MCF 10A (cell line): ENCODE results near the gene TXLNB. TPM values are rescaled to one million over a fixed set of nuclear protein-coding genes. Genes with fewer than 3 reads are reported as not detected.
A peak's percentile ranks its signal among the peaks of the same experiment; 100 is the strongest.
"Not testable (repeated sequence)": the region's sequence is repeated elsewhere in the genome, so short reads cannot be mapped to it uniquely, and the experiment has no call there.

Source experiments
- BruUV-seq: library from RNA; stranded (reverse); fragments of 400-500 nt; replicated peaks from 2 replicates; lab custom pipeline; 2021; lab: Mats Ljungman, UMichigan
- CTCF ChIA-PET: fragments of 300-600 bp; sonication (Branson Sonifier 250); formaldehyde crosslinking; extraction: SDS; loops from one replicate; lab custom pipeline; 2021; ENCODE audit warnings: antibody characterized with exemption, inconsistent platforms; lab: Yijun Ruan, JAX
- POLR2A ChIA-PET: fragments of 300-600, 350-650 bp; sonication (Branson Sonifier 250); formaldehyde crosslinking; extraction: SDS; loops from one replicate; lab custom pipeline; 2020; ENCODE audit warnings: antibody characterized with exemption, inconsistent platforms; lab: Yijun Ruan, JAX
- DNase-seq: peaks from one replicate; pipeline ENCODE4 v3.0.0-alpha.2; 2018; ENCODE audit not compliant: unreplicated experiment
- H3K27ac Mint-ChIP-seq: one replicate; pipeline ENCODE4 v1.8.0; 2022; ENCODE audit warnings: mild to moderate bottlenecking, low read depth, mixed read lengths; ENCODE audit not compliant: unreplicated experiment
- H3K27me3 Mint-ChIP-seq: one replicate; pipeline ENCODE4 v1.8.0; 2022; ENCODE audit warnings: mixed read lengths; ENCODE audit not compliant: insufficient read depth, unreplicated experiment
- H3K36me3 Mint-ChIP-seq: one replicate; pipeline ENCODE4 v1.8.0; 2022; ENCODE audit warnings: mild to moderate bottlenecking, moderate library complexity, mixed read lengths; ENCODE audit not compliant: insufficient read depth, unreplicated experiment
- H3K4me1 Mint-ChIP-seq: one replicate; pipeline ENCODE4 v1.8.0; 2022; ENCODE audit warnings: mixed read lengths; ENCODE audit not compliant: insufficient read depth, unreplicated experiment
- H3K4me3 Mint-ChIP-seq: one replicate; pipeline ENCODE4 v1.8.0; 2022; ENCODE audit warnings: mild to moderate bottlenecking, moderate library complexity, mixed read lengths; ENCODE audit not compliant: unreplicated experiment
- H3K9me3 Mint-ChIP-seq: one replicate; pipeline ENCODE4 v1.8.0; 2022; ENCODE audit warnings: mixed read lengths; ENCODE audit not compliant: unreplicated experiment
- intact Hi-C: fragments of 100-400 bp; cut with micrococcal nuclease; formaldehyde crosslinking; loops from 2 replicates; pipeline ENCODE4 v1.14.1; 2022
- total RNA-seq: library from RNA; stranded (reverse); gene quantifications from 2 replicates; pipeline ENCODE4 v1.2.3, GENCODE V29; 2022
- TF ChIP-seq, protein P1 (sequence below): fragments of 200-600 bp; IDR thresholded peaks from one replicate; pipeline ENCODE4 v1.8.0; 2022; ENCODE audit warnings: antibody characterized with exemption, mild to moderate bottlenecking; ENCODE audit not compliant: unreplicated experiment

TXLNB gene
- total RNA-seq, 1 experiment from 2014 or later: not detected

DNA sequence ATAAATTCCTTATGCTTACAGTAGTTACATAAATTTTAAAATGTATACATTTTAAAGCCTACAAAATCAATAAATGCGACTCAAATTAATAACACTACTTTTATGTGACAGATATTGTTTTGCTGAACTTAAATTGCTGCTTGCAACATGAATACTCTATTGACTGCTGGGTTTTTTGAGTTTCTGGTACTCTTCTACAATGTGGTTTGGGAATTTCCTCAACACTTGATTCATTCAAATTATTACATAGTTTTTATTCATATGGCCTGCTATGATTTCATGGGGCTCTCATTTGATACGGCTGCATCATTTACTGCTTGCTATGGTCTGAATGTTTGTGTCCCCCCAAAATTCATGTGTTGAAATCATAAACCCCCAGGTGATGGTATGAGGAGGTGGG lies 2.3 kb upstream of the TXLNB start:
- Mint-ChIP-seq H3K9me3 (no peaks in the 10 kb centered on the region), H3K4me1 (peaks cover 13% of the 10 kb centered on the region), H3K27ac (no peak overlapping the region), H3K36me3 (no peaks in the 10 kb centered on the region), H3K4me3 (no peak overlapping the region), H3K27me3 (no peaks in the 10 kb centered on the region)
- TF ChIP-seq, protein P1, sequence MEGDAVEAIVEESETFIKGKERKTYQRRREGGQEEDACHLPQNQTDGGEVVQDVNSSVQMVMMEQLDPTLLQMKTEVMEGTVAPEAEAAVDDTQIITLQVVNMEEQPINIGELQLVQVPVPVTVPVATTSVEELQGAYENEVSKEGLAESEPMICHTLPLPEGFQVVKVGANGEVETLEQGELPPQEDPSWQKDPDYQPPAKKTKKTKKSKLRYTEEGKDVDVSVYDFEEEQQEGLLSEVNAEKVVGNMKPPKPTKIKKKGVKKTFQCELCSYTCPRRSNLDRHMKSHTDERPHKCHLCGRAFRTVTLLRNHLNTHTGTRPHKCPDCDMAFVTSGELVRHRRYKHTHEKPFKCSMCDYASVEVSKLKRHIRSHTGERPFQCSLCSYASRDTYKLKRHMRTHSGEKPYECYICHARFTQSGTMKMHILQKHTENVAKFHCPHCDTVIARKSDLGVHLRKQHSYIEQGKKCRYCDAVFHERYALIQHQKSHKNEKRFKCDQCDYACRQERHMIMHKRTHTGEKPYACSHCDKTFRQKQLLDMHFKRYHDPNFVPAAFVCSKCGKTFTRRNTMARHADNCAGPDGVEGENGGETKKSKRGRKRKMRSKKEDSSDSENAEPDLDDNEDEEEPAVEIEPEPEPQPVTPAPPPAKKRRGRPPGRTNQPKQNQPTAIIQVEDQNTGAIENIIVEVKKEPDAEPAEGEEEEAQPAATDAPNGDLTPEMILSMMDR: no peak
- BruUV-seq: no TSS peak
- intact Hi-C loops: no loop called here
- ChIA-PET POLR2A (no interaction called here), CTCF (no interaction called here)
- DNase-seq: no peak

DNA sequence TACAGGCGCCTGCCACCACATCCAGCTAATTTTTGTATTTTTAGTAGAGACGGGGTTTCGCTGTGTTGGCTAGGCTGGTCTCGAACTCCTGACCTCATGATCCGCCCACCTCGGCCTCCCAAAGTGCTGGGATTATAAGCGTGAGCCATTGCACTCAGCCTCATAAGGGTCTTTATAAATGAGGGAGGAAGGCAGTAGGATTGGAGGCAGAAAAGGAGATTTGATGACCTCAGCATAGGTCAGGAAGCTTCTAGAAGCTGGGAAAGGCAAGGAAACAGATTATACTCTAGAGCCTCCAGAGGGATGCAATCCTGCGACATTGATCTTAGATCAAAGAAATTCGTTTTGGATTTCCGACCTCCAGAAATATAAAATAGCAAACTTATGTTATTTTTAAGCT lies 1.4 kb upstream of the TXLNB start:
- H3K27me3 Mint-ChIP-seq, H3K36me3 Mint-ChIP-seq, H3K4me3 Mint-ChIP-seq, BruUV-seq, POLR2A ChIA-PET, intact Hi-C loops, CTCF ChIA-PET, DNase-seq, H3K27ac Mint-ChIP-seq, H3K9me3 Mint-ChIP-seq: not testable (repeated sequence)
- peaks cover 13% of the 10 kb centered on the region for H3K4me1 Mint-ChIP-seq

DNA sequence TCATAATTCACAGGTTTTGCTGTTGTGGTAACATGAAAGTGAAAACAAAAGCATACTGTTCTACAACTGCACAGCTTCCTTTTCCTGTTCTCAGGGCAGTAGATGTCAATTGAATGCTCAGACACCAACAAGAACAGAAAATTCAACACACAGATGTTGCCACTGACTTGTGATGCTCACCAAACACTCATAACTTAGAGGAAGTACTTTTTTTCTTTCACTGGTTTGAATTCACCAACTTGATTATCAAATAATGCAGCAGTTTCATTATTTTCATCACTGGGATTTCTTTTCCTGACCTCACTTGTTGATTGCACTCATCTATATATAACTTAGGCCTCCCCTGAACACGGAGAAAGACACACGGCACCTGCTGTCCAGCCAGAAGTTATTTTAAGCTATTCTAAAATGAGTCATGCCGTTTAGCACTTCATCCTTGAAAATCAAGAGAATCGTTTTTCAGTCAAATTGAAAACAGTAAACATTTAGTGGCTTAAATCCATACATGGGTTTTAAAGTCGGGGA lies 949 bp downstream of the TXLNB start:
- H3K27ac Mint-ChIP-seq: no peak overlapping the region

DNA sequence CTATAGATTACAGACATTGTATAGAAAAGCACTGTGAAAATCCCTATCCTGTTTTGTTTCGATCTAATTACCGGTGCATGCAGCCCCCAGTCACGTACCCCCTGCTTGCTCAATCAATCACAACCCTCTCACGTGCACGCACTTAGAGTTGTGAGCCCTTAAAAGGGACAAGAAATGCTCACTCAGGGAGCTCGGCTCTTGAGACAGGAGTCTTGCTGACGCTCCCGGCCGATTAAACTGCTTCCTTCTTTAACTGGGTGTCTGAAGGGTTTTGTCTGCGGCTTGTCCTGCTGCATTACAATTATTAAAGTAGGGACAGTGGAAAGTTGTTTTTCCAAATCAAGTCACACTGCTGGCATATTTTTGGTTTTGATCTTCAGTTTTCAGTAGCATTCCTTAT lies 2.6 kb downstream of the TXLNB start:
- Mint-ChIP-seq H3K36me3 (no peaks in the 10 kb centered on the region), H3K4me3 (no peak overlapping the region), H3K27me3 (no peaks in the 10 kb centered on the region)

More for the DNA sequence above, 949 bp downstream of the TXLNB start:
- Mint-ChIP-seq H3K27me3 (no peaks in the 10 kb centered on the region), H3K4me1 (peaks cover 13% of the 10 kb centered on the region), H3K4me3 (no peak overlapping the region), H3K36me3 (no peaks in the 10 kb centered on the region), H3K9me3 (no peaks in the 10 kb centered on the region)
- TF ChIP-seq, protein P1: no peak
- intact Hi-C loops: no loop called here
- CTCF ChIA-PET: interaction anchor here (0.6 to 1.0 kb wide), 3 partner anchors 41 to 302 kb away, joined by 3 read pairs; partner anchors contain the start of gene REPS1
- BruUV-seq: no TSS peak
- POLR2A ChIA-PET: interaction anchor here (0.6 kb wide), 1 partner anchor 408 kb away, joined by 3 read pairs; no protein-coding TSS in a partner anchor
- DNase-seq: peak; percentile 25

More for the DNA sequence above, 2.6 kb downstream of the TXLNB start:
- ChIA-PET POLR2A (no interaction called here), CTCF (no interaction called here)
- Mint-ChIP-seq H3K9me3 (no peaks in the 10 kb centered on the region), H3K27ac (no peak overlapping the region), H3K4me1 (peaks cover 13% of the 10 kb centered on the region)
- BruUV-seq: no TSS peak
- intact Hi-C loops: no loop called here
- TF ChIP-seq, protein P1: no peak
- no peak for DNase-seq
